ENCODE data around the gene MSI1.
A peak's percentile ranks its signal among the peaks of the same experiment; 100 is the strongest.

MSI1 gene

GRCh38 chr12:120301962-120302815 is 66.8 kb downstream of the MSI1 start, which contains the start of gene SIRT4:
Gene SIRT4 (plus strand): TSS chr12:120302321. CDS start chr12:120303562, 1,241 bp downstream.
- DNase-seq (ENCODE audit: extremely low spot score) = peak; percentile 93
- TF ChIP-seq CTCF (IDR thresholded peaks at IDR 0.05; ENCODE audit: control extremely low read depth, extremely low read depth, low read depth, missing control alignments) = peak; percentile 72
- ChIA-PET POLR2A (interaction anchor here (0.5 to 2.9 kb wide), 3 partner anchors 10 to 101 kb away, joined by 3 to 81 read pairs (median 7); partner anchors contain the start of genes RNU4-1, RNU4-2 and RPLP0), CTCF (interaction anchor here (0.7 to 6.8 kb wide), 25 partner anchors 10 to 347 kb away, joined by 3 to 69 read pairs (median 4); partner anchors contain the start of genes PLA2G1B, PXN, RNU4-1 and RNU4-2)

GRCh38 chr12:120292661-120293531 is 76.1 kb downstream of the MSI1 start, which contains the start of gene RNU4-1:
Gene RNU4-1 (minus strand): TSS chr12:120293237.
- ChIA-PET POLR2A (interaction anchor here (0.6 to 4.9 kb wide), 24 partner anchors 10 to 1733 kb away, joined by 3 to 101 read pairs (median 8); partner anchors contain the start of genes PXN, RPLP0 and SIRT4), CTCF (interaction anchor here (1.0 to 4.8 kb wide), 6 partner anchors 7 to 92 kb away, joined by 4 to 53 read pairs (median 6); partner anchors contain the start of genes PXN, RPLP0 and SIRT4)
- no peak for TF ChIP-seq CTCF (IDR thresholded peaks at IDR 0.05; ENCODE audit: control extremely low read depth, extremely low read depth, low read depth, missing control alignments)
- peak; percentile 56 for DNase-seq (ENCODE audit: extremely low spot score)

- POLR2A ChIA-PET = interaction anchor here (0.6 to 4.9 kb wide), 25 partner anchors 9 to 1733 kb away, joined by 3 to 101 read pairs (median 8); partner anchors contain the start of genes PXN, RPLP0 and SIRT4
Observed at GRCh38 chr12:120292411-120292660, 76.6 kb downstream of the MSI1 start.

More at GRCh38 chr12:120292411-120292660, 76.6 kb downstream of the MSI1 start:
- CTCF ChIA-PET = interaction anchor here (1.6 to 4.8 kb wide), 4 partner anchors 8 to 91 kb away, joined by 5 to 53 read pairs (median 22); partner anchors contain the start of genes RPLP0 and SIRT4
- TF ChIP-seq CTCF (IDR thresholded peaks at IDR 0.05; ENCODE audit: control extremely low read depth, extremely low read depth, low read depth, missing control alignments) = no peak
- no peak for DNase-seq (ENCODE audit: extremely low spot score)

Data from GM10248 (cell line).